Transverse colon (tissue), 3 donors: ENCODE data around the gene ZNF487.

Source experiments
- POLR2A ChIP-seq: fragments of 450-650 bp; IDR thresholded peaks from one replicate; pipeline ENCODE4 v1.6.1; 2016; ENCODE audit warnings: antibody characterized with exemption, mild to moderate bottlenecking, moderate library complexity
- TF ChIP-seq, protein P1 (sequence below), 5 experiments: fragments of 200-600 bp in 3 of 5; fragments of 450-650 bp in 2 of 5; sonication (generic) in 3 of 5; IDR thresholded peaks; 1 replicate in 2 of 5; 2 replicates in 3 of 5; pipeline ENCODE4 v1.5.1; 2016 to 2017; ENCODE audit warnings: antibody characterized with exemption in 5 of 5, inconsistent platforms in 3 of 5, mild to moderate bottlenecking in 2 of 5, moderate library complexity in 1 of 5

DNA sequence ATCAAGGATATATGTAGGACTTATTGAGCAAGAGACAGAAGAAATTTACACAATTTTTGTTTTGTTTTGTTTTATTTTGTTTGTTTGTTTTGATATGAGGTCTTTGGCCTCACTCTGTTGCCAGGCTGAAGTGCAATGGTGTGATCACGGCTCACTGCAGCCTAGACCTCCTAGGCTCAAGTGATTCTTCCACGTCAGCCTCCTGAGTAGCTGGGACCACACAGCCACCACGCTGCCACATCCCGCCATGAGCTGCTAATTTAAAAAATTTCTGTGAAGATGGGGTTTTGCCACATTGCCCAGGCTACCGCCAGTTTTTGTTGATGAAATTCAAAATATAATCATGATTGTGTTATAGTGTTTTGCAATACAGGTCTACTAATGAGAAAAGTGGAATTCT, 54.9 kb downstream of the ZNF487 start:
- TF ChIP-seq, protein P1, sequence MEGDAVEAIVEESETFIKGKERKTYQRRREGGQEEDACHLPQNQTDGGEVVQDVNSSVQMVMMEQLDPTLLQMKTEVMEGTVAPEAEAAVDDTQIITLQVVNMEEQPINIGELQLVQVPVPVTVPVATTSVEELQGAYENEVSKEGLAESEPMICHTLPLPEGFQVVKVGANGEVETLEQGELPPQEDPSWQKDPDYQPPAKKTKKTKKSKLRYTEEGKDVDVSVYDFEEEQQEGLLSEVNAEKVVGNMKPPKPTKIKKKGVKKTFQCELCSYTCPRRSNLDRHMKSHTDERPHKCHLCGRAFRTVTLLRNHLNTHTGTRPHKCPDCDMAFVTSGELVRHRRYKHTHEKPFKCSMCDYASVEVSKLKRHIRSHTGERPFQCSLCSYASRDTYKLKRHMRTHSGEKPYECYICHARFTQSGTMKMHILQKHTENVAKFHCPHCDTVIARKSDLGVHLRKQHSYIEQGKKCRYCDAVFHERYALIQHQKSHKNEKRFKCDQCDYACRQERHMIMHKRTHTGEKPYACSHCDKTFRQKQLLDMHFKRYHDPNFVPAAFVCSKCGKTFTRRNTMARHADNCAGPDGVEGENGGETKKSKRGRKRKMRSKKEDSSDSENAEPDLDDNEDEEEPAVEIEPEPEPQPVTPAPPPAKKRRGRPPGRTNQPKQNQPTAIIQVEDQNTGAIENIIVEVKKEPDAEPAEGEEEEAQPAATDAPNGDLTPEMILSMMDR (IDR thresholded peaks at IDR 0.05) = no peak
- TF ChIP-seq POLR2A = no peak
